Suprapubic skin (tissue), 3 donors: Measurements from ENCODE around the gene CAMTA1.

Experiments used
- EP300 ChIP-seq: sonication (generic); formaldehyde crosslinking; IDR thresholded peaks from one replicate; pipeline ENCODE4 v1.6.1; 2017; ENCODE audit warnings: antibody characterized with exemption
- TF ChIP-seq, protein P1 (sequence below), 2 donors: fragments of 200-600 bp in 1 of 2; fragments of 450-650 bp in 1 of 2; sonication (generic) in 1 of 2; IDR thresholded peaks; one replicate each; pipeline ENCODE4 v1.5.1; 2016 to 2019; ENCODE audit warnings: antibody characterized with exemption in 2 of 2, mild to moderate bottlenecking in 1 of 2, moderate library complexity in 1 of 2

DNA sequence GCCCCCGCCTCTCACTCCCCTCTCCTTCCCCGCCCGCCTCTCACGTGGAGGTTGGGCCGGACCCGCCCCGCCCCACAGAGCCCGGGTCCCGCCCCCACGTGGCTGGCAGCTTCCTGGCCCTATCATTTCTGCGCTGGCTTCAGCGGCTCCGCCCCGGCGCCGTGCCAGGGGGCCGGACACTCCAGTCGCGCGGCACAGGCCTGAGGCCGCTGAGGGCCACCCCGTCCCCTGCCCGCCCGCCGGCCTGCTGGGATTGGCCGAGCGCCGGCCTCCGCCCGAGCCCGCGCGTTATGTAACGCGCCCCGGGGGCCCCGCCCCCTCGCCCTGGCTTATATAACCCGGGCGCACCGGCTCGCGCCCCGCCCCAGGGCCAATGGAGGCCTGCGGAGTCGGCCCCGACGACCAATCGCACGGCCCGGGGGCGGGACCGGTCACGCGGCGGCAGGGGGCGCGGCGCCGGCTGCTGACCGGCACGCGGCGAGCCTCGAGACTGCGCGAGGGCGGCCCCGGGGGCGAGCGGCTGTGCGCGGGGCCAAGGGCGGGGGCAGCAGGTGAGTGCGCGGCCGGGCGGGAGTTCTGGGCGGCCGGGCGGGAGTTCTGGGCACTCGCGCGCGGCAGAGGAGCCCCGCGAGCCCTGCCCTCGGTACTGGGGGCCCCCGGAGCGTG is 998.7 kb downstream of the CAMTA1 start, which contains the start of gene PER3:
- TF ChIP-seq, protein P1, sequence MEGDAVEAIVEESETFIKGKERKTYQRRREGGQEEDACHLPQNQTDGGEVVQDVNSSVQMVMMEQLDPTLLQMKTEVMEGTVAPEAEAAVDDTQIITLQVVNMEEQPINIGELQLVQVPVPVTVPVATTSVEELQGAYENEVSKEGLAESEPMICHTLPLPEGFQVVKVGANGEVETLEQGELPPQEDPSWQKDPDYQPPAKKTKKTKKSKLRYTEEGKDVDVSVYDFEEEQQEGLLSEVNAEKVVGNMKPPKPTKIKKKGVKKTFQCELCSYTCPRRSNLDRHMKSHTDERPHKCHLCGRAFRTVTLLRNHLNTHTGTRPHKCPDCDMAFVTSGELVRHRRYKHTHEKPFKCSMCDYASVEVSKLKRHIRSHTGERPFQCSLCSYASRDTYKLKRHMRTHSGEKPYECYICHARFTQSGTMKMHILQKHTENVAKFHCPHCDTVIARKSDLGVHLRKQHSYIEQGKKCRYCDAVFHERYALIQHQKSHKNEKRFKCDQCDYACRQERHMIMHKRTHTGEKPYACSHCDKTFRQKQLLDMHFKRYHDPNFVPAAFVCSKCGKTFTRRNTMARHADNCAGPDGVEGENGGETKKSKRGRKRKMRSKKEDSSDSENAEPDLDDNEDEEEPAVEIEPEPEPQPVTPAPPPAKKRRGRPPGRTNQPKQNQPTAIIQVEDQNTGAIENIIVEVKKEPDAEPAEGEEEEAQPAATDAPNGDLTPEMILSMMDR (IDR thresholded peaks at IDR 0.05) = no peak
- TF ChIP-seq EP300 = no peak
